HepG2 (cell line): ENCODE results near the gene ABCA3. TPM values are rescaled to one million over a fixed set of nuclear protein-coding genes. Genes with fewer than 3 reads are reported as not detected.

Experiments used
- ARID4A ChIP-seq: sonication (generic); formaldehyde crosslinking; IDR thresholded peaks from 2 replicates; pipeline ENCODE4 v1.5.0; 2020; ENCODE audit warnings: mild to moderate bottlenecking, missing genetic modification reagents, borderline replicate concordance
- BCL6 ChIP-seq: IDR thresholded peaks from 2 replicates; pipeline ENCODE4 v1.6.1; 2016; ENCODE audit warnings: missing genetic modification reagents, missing compliant biosample characterization
- IKZF5 ChIP-seq: IDR thresholded peaks from 2 replicates; pipeline ENCODE4 v1.6.1; 2018; ENCODE audit warnings: missing genetic modification reagents, mild to moderate bottlenecking, missing compliant biosample characterization
- MTERF4 ChIP-seq: sonication (generic); formaldehyde crosslinking; IDR thresholded peaks from 2 replicates; pipeline ENCODE4 v1.8.0; 2023; ENCODE audit warnings: mild to moderate bottlenecking, missing genetic modification reagents
- PAF1 ChIP-seq: IDR thresholded peaks from 2 replicates; pipeline ENCODE4 v1.6.1; 2016; ENCODE audit warnings: missing genetic modification reagents, missing compliant biosample characterization
- PHF20 ChIP-seq: sonication (generic); formaldehyde crosslinking; IDR thresholded peaks from 2 replicates; pipeline ENCODE4 v1.5.0; 2020; ENCODE audit warnings: mild to moderate bottlenecking, missing genetic modification reagents
- PTBP1 ChIP-seq: fragments of 200-400 bp; formaldehyde crosslinking; IDR thresholded peaks from 2 replicates; pipeline ENCODE4 v1.6.1; 2018; ENCODE audit warnings: low read length, low read depth; ENCODE audit not compliant: poor library complexity, severe bottlenecking
- TFAP4 ChIP-seq: sonication (generic); IDR thresholded peaks from 2 replicates; pipeline ENCODE4 v1.6.1; 2016; ENCODE audit warnings: low read depth, borderline replicate concordance
- ZFP36 ChIP-seq: fragments of 150-350 bp; IDR thresholded peaks from 2 replicates; pipeline ENCODE4 v1.6.1; 2018; ENCODE audit warnings: borderline replicate concordance, low read length, low read depth; ENCODE audit not compliant: partially characterized antibody
- ZNF20 ChIP-seq: sonication (generic); formaldehyde crosslinking; IDR thresholded peaks from 2 replicates; pipeline ENCODE4 v1.4.0; 2020; ENCODE audit warnings: mild to moderate bottlenecking, moderate library complexity, missing genetic modification reagents
- ZNF281 ChIP-seq: sonication (generic); formaldehyde crosslinking; IDR thresholded peaks from 2 replicates; pipeline ENCODE4 v1.4.0; 2020; ENCODE audit warnings: missing genetic modification reagents, borderline replicate concordance
- ZNF691 ChIP-seq: sonication (generic); formaldehyde crosslinking; IDR thresholded peaks from 2 replicates; pipeline ENCODE4 v1.4.0; 2020; ENCODE audit warnings: missing genetic modification reagents, low read depth, mild to moderate bottlenecking, borderline replicate concordance
- ZNF792 ChIP-seq: IDR thresholded peaks from 2 replicates; pipeline ENCODE4 v1.6.1; 2016
- ZNF800 ChIP-seq: sonication (generic); formaldehyde crosslinking; IDR thresholded peaks from 2 replicates; pipeline ENCODE4 v1.4.0; 2020; ENCODE audit warnings: missing genetic modification reagents
- ZNF878 ChIP-seq: sonication (generic); formaldehyde crosslinking; IDR thresholded peaks from 2 replicates; pipeline ENCODE4 v1.8.1; 2023; ENCODE audit warnings: mild to moderate bottlenecking, missing genetic modification reagents, moderate library complexity
- polyA plus RNA-seq, 8 experiments: library from polyadenylated mRNA; depleted of rRNA in 3 of 8; stranded (reverse) in 7 of 8; unstranded in 1 of 8; fragments of >200 nt; fragmentation: Illumina TruSeq in 4 of 8; extraction: Trizol in 4 of 8; gene quantifications; 2 replicates each; pipeline versions ENCODE4 v1.2.1 to v1.2.3, GENCODE V29; 2011 to 2016; ENCODE audit warnings: low read depth in 4 of 8, missing spikeins in 1 of 8, mixed read lengths in 1 of 8; ENCODE audit not compliant: insufficient read depth in 1 of 8
- total RNA-seq, 5 experiments: library from RNA; depleted of rRNA; stranded (reverse); fragments of >200 nt; fragmentation: Illumina TruSeq; extraction: Trizol; gene quantifications; 2 replicates each; pipeline ENCODE4 v1.2.3, GENCODE V29; 2016; ENCODE audit warnings: low read depth in 1 of 5

Gene ABCA3
- total and polyA plus RNA-seq, 2 of the 13 experiments (the other 11 are each of a cell fraction or from before 2014, with no cell fraction given) = 0.60 to 1.5 TPM

- TF ChIP-seq ZNF281 (peak; percentile 33; the same call in 1 of the 2 replicates), MTERF4 (CRISPR knock-in tag) (no peak), IKZF5 (0 out of 2 replicates have a peak, but pooled peaks have one; percentile 39), ZNF20 (no peak), ZNF691 (CRISPR knock-in tag) (0 out of 2 replicates have a peak, but pooled peaks have one; percentile 36), ZNF800 (CRISPR knock-in tag) (no peak), PAF1 (peak; percentile 91), PHF20 (CRISPR knock-in tag) (no peak), TFAP4 (peak; percentile 73; the same call in 1 of the 2 replicates), ZFP36 (peak; percentile 33), PTBP1 (no peak), ZNF878 (peak; percentile 50; the same call in 1 of the 2 replicates), ZNF792 (CRISPR knock-in tag) (peak; percentile 92), ARID4A (CRISPR knock-in tag) (peak; percentile 31; the same call in 1 of the 2 replicates), BCL6 (CRISPR knock-in tag) (peak; percentile 79)
Measured at GRCh38 chr16:2226245-2226793, 114.2 kb downstream of the ABCA3 start (continued).
